ENCODE data around the gene TAS2R20. TPM values are rescaled to one million over a fixed set of nuclear protein-coding genes. Genes with fewer than 3 reads are reported as not detected.

The TAS2R20 gene
- total and polyA plus RNA-seq, 2 donors (not counting 3 experiments of a cell fraction or from before 2014, with no cell fraction given), result 0.48 to 3.3 TPM

- intact Hi-C loops (cut with micrococcal nuclease), result loop anchor here (5.0 kb wide), 1 partner anchor 156 kb away; the partner anchor contains the start of gene SMIM10L1
- TF ChIP-seq MAX (IDR thresholded peaks at IDR 0.05; ENCODE audit: insufficient read depth, insufficient read length), result no peak
- TF ChIP-seq GATA2 (IDR thresholded peaks at IDR 0.05; ENCODE audit: insufficient read depth, insufficient read length, low read depth, low read length), result peak; percentile 68
These were observed 17.8 kb upstream of the TAS2R20 start for GRCh38 chr12:11015775-11016430.

GRCh38 chr12:11014234-11014633, 16.1 kb upstream of the TAS2R20 start:
- H4K20me1 ChIP-seq (replicated peaks; ENCODE audit: control insufficient read depth, extremely low read depth, insufficient read depth, low read length), result no peaks in the 10 kb centered on the region
- peaks cover 13% of the 10 kb centered on the region for H3K4me1 ChIP-seq (ENCODE audit: control insufficient read depth, extremely low read depth, insufficient read depth, low read length)
- no TSS peak for BruUV-seq (replicated peaks)
- no peaks in the 10 kb centered on the region for H3K27me3 ChIP-seq (ENCODE audit: control insufficient read depth in 2 of 2, insufficient read depth in 2 of 2, low read length in 2 of 2)
- DNase-seq (ENCODE audit: low read depth, low spot score), result no peak
- no peak overlapping the region for H3K9ac ChIP-seq (replicated peaks; ENCODE audit: extremely low read depth, insufficient read depth, low read length)
- intact Hi-C loops (cut with micrococcal nuclease) (loop anchor here (1.0 kb wide), 1 partner anchor 55 kb away; no protein-coding TSS in a partner anchor), dilution Hi-C loops (cut with MboI; ENCODE audit: extremely low pct_ligation_motif_present, low sequenced_read_pairs) (no loop called here)
- no peak overlapping the region for H2AFZ ChIP-seq (ENCODE audit: low read depth, low read length)
- H3K27ac ChIP-seq (ENCODE audit: insufficient read depth, low read depth, low read length), result no peak overlapping the region
- FAIRE-seq, result no peak
- no peaks in the 10 kb centered on the region for H3K79me2 ChIP-seq (ENCODE audit: control insufficient read depth, insufficient read depth, low read length)
- H3K36me3 ChIP-seq (ENCODE audit: control insufficient read depth in 2 of 2, extremely low read depth in 1 of 2, insufficient read depth in 2 of 2, low read length in 2 of 2), result no peaks in the 10 kb centered on the region
- POLR2A ChIA-PET, result no interaction called here
- H3K9me3 ChIP-seq (replicated peaks; ENCODE audit: control insufficient read depth, insufficient read depth, low read length), result no peaks in the 10 kb centered on the region
- TF ChIP-seq CTCF (IDR thresholded peaks at IDR 0.05; ENCODE audit: extremely low read depth in 1 of 2, insufficient read depth in 1 of 2, low read depth in 1 of 2, low read length in 2 of 2) (no peak), MAX (IDR thresholded peaks at IDR 0.05; ENCODE audit: insufficient read depth, insufficient read length) (no peak), FOS (IDR thresholded peaks at IDR 0.05; ENCODE audit: borderline replicate concordance, insufficient read depth, low read length) (no peak), GATA2 (IDR thresholded peaks at IDR 0.05; ENCODE audit: insufficient read depth, insufficient read length, low read depth, low read length) (no peak), EZH2 (IDR thresholded peaks at IDR 0.05; ENCODE audit: borderline replicate concordance, low read depth, low read length, severe bottlenecking) (no peak), MYC (IDR thresholded peaks at IDR 0.05; ENCODE audit: low read depth, low read length) (no peak), POLR2AphosphoS5 (IDR thresholded peaks at IDR 0.05; ENCODE audit: insufficient read depth, low read depth, low read length) (no peak), POLR2A (IDR thresholded peaks at IDR 0.05; ENCODE audit: low read depth, low read length) (no peak), JUN (IDR thresholded peaks at IDR 0.05; ENCODE audit: borderline replicate concordance, insufficient read depth, insufficient read length, low read depth) (no peak)
- CTCF ChIA-PET, result interaction anchor here (0.7 kb wide), 1 partner anchor 55 kb away, joined by 3 read pairs; no protein-coding TSS in a partner anchor
- H3K4me3 ChIP-seq (replicated peaks in 1 of 3; ENCODE audit: insufficient read depth in 1 of 3, low read depth in 1 of 3, low read length in 3 of 3), result no peak overlapping the region
- H3K9me1 ChIP-seq (replicated peaks; ENCODE audit: control insufficient read depth, extremely low read depth, insufficient read depth, low read length), result no peaks in the 10 kb centered on the region
- H3K4me2 ChIP-seq (ENCODE audit: insufficient read depth, low read length), result no peak overlapping the region

More at GRCh38 chr12:11015775-11016430, 17.8 kb upstream of the TAS2R20 start:
- Histone ChIP-seq H2AFZ (ENCODE audit: low read depth, low read length) (no peak overlapping the region), H3K36me3 (ENCODE audit: control insufficient read depth in 2 of 2, extremely low read depth in 1 of 2, insufficient read depth in 2 of 2, low read length in 2 of 2) (no peaks in the 10 kb centered on the region), H3K9me1 (replicated peaks; ENCODE audit: control insufficient read depth, extremely low read depth, insufficient read depth, low read length) (no peaks in the 10 kb centered on the region), H3K4me2 (ENCODE audit: insufficient read depth, low read length) (peak overlapping the region; percentile 16), H3K79me2 (ENCODE audit: control insufficient read depth, insufficient read depth, low read length) (no peaks in the 10 kb centered on the region), H3K9ac (replicated peaks; ENCODE audit: extremely low read depth, insufficient read depth, low read length) (no peak overlapping the region), H3K27me3 (ENCODE audit: control insufficient read depth in 2 of 2, insufficient read depth in 2 of 2, low read length in 2 of 2) (no peaks in the 10 kb centered on the region), H3K27ac (ENCODE audit: insufficient read depth, low read depth, low read length) (no peak overlapping the region), H3K9me3 (replicated peaks; ENCODE audit: control insufficient read depth, insufficient read depth, low read length) (no peaks in the 10 kb centered on the region), H3K4me1 (ENCODE audit: control insufficient read depth, extremely low read depth, insufficient read depth, low read length) (peaks cover 13% of the 10 kb centered on the region), H3K4me3 (replicated peaks in 1 of 3; ENCODE audit: insufficient read depth in 1 of 3, low read depth in 1 of 3, low read length in 3 of 3) (no peak overlapping the region), H4K20me1 (replicated peaks; ENCODE audit: control insufficient read depth, extremely low read depth, insufficient read depth, low read length) (no peaks in the 10 kb centered on the region)
- dilution Hi-C loops (cut with MboI; ENCODE audit: extremely low pct_ligation_motif_present, low sequenced_read_pairs), result no loop called here
- ChIA-PET CTCF (no interaction called here), POLR2A (no interaction called here)
- no TSS peak for BruUV-seq (replicated peaks)
- FAIRE-seq (peak; percentile 76), DNase-seq (ENCODE audit: low read depth, low spot score) (peak; percentile 86)

Measured in endothelial cell of umbilical vein (primary cell).